ENCODE measurements around the gene MYO1A. TPM values are rescaled to one million over a fixed set of nuclear protein-coding genes. Genes with fewer than 3 reads are reported as not detected.

MYO1A gene
- polyA plus RNA-seq, 1 of the 3 experiments (the other 2 are of a cell fraction): not detected

DNA sequence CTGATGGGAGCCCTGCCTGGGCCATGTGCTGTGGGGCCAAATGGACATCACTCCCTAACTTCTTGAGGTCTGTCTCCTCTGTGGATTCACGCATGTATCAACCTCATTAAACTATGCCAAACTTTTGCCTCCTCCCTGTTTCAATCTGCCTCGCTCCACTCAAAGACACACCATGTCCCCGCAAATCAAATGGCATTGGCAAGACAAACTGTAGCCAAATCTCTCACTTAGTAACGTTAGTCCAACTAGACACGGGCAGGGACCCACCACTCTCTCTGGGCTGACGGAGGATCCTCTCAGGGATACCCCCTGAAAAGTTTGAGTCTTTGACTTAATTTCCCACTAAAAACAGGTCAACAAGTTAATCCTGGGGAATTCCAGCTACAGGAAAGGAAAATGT is 51.6 kb downstream of the MYO1A start:
- no peaks in the 10 kb centered on the region for H3K27me3 ChIP-seq (ENCODE audit: insufficient read depth)
- H3K27ac ChIP-seq (ENCODE audit: low read depth in 2 of 2, low read length in 1 of 2): no peak overlapping the region
- no peak overlapping the region for H3K9ac ChIP-seq
- TF ChIP-seq GABPA (IDR thresholded peaks at IDR 0.05; ENCODE audit: low read depth) (no peak), CTCF (IDR thresholded peaks at IDR 0.05) (no peak), FOXJ3 (CRISPR knock-in tag; IDR thresholded peaks at IDR 0.05) (no peak), FOSL2 (IDR thresholded peaks at IDR 0.05; ENCODE audit: borderline replicate concordance, low read depth) (no peak), EZH2phosphoT487 (IDR thresholded peaks at IDR 0.05; ENCODE audit: borderline replicate concordance, low read depth) (no peak)
- TF ChIP-seq, protein P1, sequence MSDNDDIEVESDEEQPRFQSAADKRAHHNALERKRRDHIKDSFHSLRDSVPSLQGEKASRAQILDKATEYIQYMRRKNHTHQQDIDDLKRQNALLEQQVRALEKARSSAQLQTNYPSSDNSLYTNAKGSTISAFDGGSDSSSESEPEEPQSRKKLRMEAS (IDR thresholded peaks at IDR 0.05; ENCODE audit: low read depth): no peak
- TF ChIP-seq, protein P2, sequence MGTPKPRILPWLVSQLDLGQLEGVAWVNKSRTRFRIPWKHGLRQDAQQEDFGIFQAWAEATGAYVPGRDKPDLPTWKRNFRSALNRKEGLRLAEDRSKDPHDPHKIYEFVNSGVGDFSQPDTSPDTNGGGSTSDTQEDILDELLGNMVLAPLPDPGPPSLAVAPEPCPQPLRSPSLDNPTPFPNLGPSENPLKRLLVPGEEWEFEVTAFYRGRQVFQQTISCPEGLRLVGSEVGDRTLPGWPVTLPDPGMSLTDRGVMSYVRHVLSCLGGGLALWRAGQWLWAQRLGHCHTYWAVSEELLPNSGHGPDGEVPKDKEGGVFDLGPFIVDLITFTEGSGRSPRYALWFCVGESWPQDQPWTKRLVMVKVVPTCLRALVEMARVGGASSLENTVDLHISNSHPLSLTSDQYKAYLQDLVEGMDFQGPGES (IDR thresholded peaks at IDR 0.05; ENCODE audit: low read depth, low read length): no peak
- ChIA-PET POLR2A (no interaction called here), CTCF (interaction anchor here (1.6 to 8.0 kb wide), 3 partner anchors 11 to 12 kb away, joined by 3 to 69 read pairs (median 13); no protein-coding TSS in a partner anchor)
- H3K4me2 ChIP-seq: no peak overlapping the region
- H3K9me3 ChIP-seq: no peaks in the 10 kb centered on the region
- no peaks in the 10 kb centered on the region; a peak in 1 of 4 replicates for H3K4me1 ChIP-seq (ENCODE audit: control insufficient read depth in 1 of 2, insufficient read depth in 2 of 2, low read depth in 1 of 2, low read length in 1 of 2)
- H3K79me2 ChIP-seq (ENCODE audit: insufficient read depth): peaks cover 8% of the 10 kb centered on the region; the same call in 1 of the 2 replicates
- H3K9me2 ChIP-seq: no peaks in the 10 kb centered on the region
- peaks cover 34% of the 10 kb centered on the region for H4K20me1 ChIP-seq (ENCODE audit: insufficient read depth)
- H3F3A ChIP-seq (replicated peaks; ENCODE audit: insufficient read depth): no peaks in the 10 kb centered on the region
- DNase-seq: no peak
- no peak overlapping the region for H3K4me3 ChIP-seq (ENCODE audit: low read depth in 2 of 2, low read length in 1 of 2)
- WGBS (ENCODE audit: low lambda C conversion rate): 97% methylated on average over 6 of the region's 6 CpGs
- H3K36me3 ChIP-seq (replicated peaks in 1 of 2; ENCODE audit: control insufficient read depth in 1 of 2, insufficient read depth in 2 of 2, low read length in 1 of 2): peaks cover 22 to 57% of the 10 kb centered on the region in 2 experiments
- no peak overlapping the region for H2AFZ ChIP-seq (ENCODE audit: low read depth)

DNA sequence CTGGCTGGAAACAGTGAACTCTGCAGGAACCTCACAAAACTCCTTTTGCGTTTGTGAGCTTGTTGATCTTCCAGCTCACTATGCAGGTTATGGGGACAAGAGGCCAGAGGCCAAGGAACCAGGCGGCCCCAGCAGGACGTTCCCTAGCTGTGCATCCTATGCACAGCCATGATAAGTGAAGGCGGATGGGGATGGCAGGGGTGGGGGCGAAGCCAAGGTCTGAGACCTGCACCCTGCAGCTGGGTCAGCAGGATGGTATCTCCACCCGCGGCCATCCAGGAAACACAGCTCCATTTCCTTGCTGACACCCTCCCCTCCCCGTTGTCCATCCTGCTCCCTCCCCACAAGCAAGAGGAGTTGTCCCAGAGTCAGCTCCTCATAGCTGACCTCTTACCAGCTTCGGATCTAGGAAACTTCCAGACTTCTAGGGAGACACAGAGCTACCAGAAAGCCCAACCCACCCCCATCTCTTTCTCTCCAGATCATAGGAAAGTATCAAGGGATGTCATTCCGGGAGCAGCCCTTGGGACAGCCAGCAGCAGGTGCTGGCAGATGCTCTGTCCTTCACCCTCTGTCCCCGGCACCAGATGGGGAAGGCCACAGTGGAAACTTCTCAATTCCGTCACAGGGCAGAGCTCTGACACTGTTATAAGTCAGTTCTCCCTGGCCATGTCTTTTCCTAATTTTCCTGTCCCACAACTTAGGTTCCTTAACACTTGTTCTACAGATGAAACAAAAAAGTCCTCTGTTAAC is 53.0 kb downstream of the MYO1A start:
- Histone ChIP-seq H3K27ac (ENCODE audit: low read depth in 2 of 2, low read length in 1 of 2) (no peak overlapping the region), H3K4me1 (ENCODE audit: control insufficient read depth in 1 of 2, insufficient read depth in 2 of 2, low read depth in 1 of 2, low read length in 1 of 2) (no peaks in the 10 kb centered on the region; a peak in 1 of 4 replicates)
- POLR2A ChIA-PET: interaction anchor here (1.4 kb wide), 1 partner anchor 9 kb away, joined by 3 read pairs; no protein-coding TSS in a partner anchor
- TF ChIP-seq USF1 (IDR thresholded peaks at IDR 0.05; ENCODE audit: borderline replicate concordance, low read depth): no peak
- no peak for TF ChIP-seq EZH2phosphoT487 (IDR thresholded peaks at IDR 0.05; ENCODE audit: borderline replicate concordance, low read depth)
- TF ChIP-seq RXRA (IDR thresholded peaks at IDR 0.05; ENCODE audit: borderline replicate concordance, low read depth): no peak
- TF ChIP-seq, protein P3, sequence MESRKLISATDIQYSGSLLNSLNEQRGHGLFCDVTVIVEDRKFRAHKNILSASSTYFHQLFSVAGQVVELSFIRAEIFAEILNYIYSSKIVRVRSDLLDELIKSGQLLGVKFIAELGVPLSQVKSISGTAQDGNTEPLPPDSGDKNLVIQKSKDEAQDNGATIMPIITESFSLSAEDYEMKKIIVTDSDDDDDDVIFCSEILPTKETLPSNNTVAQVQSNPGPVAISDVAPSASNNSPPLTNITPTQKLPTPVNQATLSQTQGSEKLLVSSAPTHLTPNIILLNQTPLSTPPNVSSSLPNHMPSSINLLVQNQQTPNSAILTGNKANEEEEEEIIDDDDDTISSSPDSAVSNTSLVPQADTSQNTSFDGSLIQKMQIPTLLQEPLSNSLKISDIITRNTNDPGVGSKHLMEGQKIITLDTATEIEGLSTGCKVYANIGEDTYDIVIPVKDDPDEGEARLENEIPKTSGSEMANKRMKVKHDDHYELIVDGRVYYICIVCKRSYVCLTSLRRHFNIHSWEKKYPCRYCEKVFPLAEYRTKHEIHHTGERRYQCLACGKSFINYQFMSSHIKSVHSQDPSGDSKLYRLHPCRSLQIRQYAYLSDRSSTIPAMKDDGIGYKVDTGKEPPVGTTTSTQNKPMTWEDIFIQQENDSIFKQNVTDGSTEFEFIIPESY (IDR thresholded peaks at IDR 0.05; ENCODE audit: borderline replicate concordance, low read depth): no peak
- no peak for TF ChIP-seq JUND (IDR thresholded peaks at IDR 0.05)
- TF ChIP-seq TAF1 (IDR thresholded peaks at IDR 0.05; ENCODE audit: borderline replicate concordance, low read depth, low read length): no peak
- TF ChIP-seq, protein P2 (IDR thresholded peaks at IDR 0.05; ENCODE audit: low read depth, low read length): no peak
- no peak for TF ChIP-seq MEF2A (IDR thresholded peaks at IDR 0.05; ENCODE audit: borderline replicate concordance, low read depth)
- no peak for TF ChIP-seq EP300 (IDR thresholded peaks at IDR 0.05; ENCODE audit: borderline replicate concordance in 1 of 2, low read depth in 1 of 2, low read length in 1 of 2)
- TF ChIP-seq FOXJ3 (CRISPR knock-in tag; IDR thresholded peaks at IDR 0.05): no peak
- TF ChIP-seq TEAD4 (IDR thresholded peaks at IDR 0.05; ENCODE audit: borderline replicate concordance, insufficient read depth): no peak
- TF ChIP-seq SMC3 (IDR thresholded peaks at IDR 0.05; ENCODE audit: low read depth, low read length): no peak
- TF ChIP-seq TCF12 (IDR thresholded peaks at IDR 0.05): no peak
- no peak for TF ChIP-seq SIN3A (IDR thresholded peaks at IDR 0.05; ENCODE audit: borderline replicate concordance, low read depth, low read length)

More for the DNA sequence above, 53.0 kb downstream of the MYO1A start:
- Histone ChIP-seq H3K36me3 (replicated peaks in 1 of 2; ENCODE audit: control insufficient read depth in 1 of 2, insufficient read depth in 2 of 2, low read length in 1 of 2) (peaks cover 16 to 44% of the 10 kb centered on the region in 2 experiments), H3K4me2 (no peak overlapping the region), H3K27me3 (ENCODE audit: insufficient read depth) (no peaks in the 10 kb centered on the region), H3K9ac (no peak overlapping the region), H3K79me2 (ENCODE audit: insufficient read depth) (0 out of 2 replicates have a peak, but pooled peaks cover 8% of the 10 kb centered on the region), H2AFZ (ENCODE audit: low read depth) (no peak overlapping the region), H3K4me3 (ENCODE audit: low read depth in 2 of 2, low read length in 1 of 2) (no peak overlapping the region), H4K20me1 (ENCODE audit: insufficient read depth) (peaks cover 30% of the 10 kb centered on the region), H3K9me2 (no peaks in the 10 kb centered on the region), H3F3A (replicated peaks; ENCODE audit: insufficient read depth) (no peaks in the 10 kb centered on the region), H3K9me3 (no peaks in the 10 kb centered on the region)
- CTCF ChIA-PET: interaction anchor here (0.7 to 2.6 kb wide), 9 partner anchors 9 to 246 kb away, joined by 3 to 13 read pairs (median 3); no protein-coding TSS in a partner anchor
- DNase-seq: no peak
- whole genome bisulfite sequencing (ENCODE audit: low lambda C conversion rate): 97% methylated on average over 7 of the region's 12 CpGs

All from SK-N-SH (cell line).